HG02571 (cell line): ENCODE measurements around the gene KRT86.
"Not testable (repeated sequence)": the region's sequence is repeated elsewhere in the genome, so short reads cannot be mapped to it uniquely, and the experiment has no call there.

Experiments
- ATAC-seq: cut with Tn5 transposase; IDR thresholded peaks from one replicate; pipeline ENCODE4 v1.9.1; 2021; ENCODE audit warnings: mild to moderate bottlenecking, moderate library complexity; ENCODE audit not compliant: unreplicated experiment

Gene KRT86

DNA sequence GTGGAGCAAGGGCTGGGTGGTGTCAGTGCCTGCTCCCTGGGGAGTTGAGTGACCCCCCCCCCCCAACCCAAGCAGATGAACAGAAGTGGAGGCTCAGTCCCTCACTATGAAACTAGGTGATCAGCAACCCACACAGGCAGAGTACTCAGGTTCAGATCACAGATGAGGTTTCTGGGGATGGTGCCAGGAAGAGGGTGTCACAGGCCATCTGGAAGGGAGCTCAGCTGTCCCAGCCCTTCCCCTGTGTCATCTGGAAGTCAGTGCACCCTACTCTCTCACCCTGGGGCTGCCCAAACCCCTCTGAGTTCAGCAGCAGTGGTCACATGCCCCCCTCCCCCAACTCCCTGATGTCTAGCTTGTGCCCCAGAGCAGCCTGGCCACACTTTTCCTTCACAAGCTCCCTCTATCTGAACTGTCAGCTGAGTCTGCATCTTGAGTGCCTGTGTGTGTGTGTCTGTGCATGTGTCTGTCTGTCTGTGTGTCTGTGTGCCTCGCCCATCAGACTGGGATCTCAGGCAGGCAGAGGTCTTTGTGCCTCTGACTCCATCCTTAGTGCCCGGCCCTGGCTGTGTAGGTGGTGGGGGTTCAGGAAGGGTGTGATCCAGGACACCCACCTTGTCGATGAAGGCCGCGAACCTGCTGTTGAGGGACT lies 16.2 kb downstream of the KRT86 start:
- ATAC-seq: not testable (repeated sequence)

DNA sequence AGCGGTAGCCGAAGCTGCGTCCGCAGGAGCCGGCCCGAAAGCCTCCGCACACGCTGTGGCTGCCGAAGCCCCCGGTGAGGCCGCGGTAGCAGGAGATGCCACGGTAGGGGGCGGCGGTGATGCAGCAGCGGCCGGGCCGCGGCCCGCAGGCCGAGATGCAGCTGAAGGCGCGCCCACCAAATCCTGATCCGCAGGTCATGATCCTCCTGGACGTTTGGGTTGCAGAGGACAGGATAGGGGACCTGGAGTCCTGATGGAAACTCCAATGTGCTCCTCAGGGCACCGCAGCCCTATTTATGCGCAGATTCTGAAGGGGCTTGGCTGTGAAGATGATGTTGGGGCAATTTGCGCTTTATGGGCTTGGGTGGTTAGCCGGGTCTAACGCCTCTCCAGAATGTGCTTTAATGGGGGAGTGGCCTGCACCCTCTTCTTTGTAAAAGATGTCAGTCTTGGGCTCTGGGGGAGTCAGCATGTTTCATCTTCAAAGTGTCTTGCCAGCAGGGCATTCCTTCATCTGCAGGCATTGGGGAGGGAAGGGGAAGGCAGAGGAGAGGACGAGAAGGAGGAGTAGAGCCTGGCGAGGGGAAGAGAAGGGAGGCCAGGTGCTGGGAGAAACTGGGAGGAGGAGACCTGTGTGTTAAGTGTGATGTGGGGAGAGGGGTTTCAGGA lies 17.0 kb downstream of the KRT86 start, which contains the start of gene KRT81:
Gene KRT81 (minus strand): TSS at position 268 of the 669 bp plus-strand sequence. CDS start 69 bp downstream, at position 199.
- no peak for ATAC-seq

DNA sequence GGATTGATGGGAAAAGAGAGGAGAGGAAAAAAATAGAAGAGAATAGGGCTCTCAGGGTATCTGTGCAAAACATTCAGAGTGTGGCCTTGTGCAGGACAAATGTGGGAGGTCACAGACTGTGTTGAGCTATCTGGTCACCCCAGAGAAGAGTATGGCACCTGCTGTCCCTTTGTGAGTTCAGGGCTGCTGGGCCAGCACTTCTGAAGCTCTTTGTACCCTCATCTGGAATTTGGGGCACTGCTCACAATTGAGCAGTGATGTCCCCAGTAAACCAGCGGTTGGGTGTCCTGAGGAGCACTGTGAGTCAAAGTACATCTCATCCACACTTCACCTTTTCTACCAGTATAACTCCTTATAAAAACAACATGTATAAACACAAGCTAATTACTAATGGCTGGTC lies 19.5 kb downstream of the KRT86 start:
- no peak for ATAC-seq

GRCh38 chr12:52294803-52295202 lies 20.4 kb downstream of the KRT86 start:
- no peak for ATAC-seq

DNA sequence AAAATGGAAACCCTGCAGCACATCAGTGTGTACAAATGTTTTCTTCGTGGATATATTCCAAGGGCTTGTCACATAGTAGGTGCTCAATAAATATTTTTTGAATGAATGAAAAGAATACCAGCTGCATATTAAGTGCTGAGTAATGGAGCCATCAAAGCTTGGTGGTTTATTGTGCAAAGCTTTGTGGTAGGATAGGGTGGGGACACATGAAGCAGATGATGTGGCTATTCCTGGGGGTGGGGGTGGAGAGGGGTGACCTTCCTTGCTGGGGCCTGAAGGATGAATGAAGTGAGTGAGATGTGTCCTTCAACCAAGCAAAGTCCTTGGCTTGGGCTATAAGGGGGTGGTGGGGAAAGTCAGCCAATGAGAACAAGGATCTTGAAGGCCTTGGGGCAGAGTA lies 21.2 kb downstream of the KRT86 start:
- ATAC-seq: no peak

GRCh38 chr12:52296572-52297215 lies 22.2 kb downstream of the KRT86 start:
- no peak for ATAC-seq

DNA sequence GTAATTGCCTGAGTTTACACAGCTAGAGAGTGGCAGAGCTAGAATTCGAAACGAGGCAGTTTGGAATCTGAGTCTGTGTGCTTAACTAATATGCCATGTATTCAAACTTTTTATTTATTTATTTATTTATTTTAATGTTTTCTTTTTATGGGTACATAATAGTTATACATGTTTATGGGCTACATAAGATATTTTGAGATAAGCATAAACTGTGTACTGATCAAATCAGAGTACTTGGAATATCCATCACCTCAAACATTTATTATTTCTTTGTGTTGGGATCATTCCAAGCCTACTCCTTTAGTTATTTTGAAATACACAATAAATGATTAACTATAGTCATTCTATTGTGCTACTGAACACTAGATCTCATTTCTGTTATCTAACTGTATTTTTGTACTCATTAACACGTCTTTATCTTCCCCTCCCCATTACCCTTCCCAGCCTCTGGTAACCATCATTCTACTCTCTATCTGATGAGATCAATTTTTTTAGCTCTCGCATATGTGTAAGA lies 24.3 kb downstream of the KRT86 start:
- ATAC-seq: no peak

DNA sequence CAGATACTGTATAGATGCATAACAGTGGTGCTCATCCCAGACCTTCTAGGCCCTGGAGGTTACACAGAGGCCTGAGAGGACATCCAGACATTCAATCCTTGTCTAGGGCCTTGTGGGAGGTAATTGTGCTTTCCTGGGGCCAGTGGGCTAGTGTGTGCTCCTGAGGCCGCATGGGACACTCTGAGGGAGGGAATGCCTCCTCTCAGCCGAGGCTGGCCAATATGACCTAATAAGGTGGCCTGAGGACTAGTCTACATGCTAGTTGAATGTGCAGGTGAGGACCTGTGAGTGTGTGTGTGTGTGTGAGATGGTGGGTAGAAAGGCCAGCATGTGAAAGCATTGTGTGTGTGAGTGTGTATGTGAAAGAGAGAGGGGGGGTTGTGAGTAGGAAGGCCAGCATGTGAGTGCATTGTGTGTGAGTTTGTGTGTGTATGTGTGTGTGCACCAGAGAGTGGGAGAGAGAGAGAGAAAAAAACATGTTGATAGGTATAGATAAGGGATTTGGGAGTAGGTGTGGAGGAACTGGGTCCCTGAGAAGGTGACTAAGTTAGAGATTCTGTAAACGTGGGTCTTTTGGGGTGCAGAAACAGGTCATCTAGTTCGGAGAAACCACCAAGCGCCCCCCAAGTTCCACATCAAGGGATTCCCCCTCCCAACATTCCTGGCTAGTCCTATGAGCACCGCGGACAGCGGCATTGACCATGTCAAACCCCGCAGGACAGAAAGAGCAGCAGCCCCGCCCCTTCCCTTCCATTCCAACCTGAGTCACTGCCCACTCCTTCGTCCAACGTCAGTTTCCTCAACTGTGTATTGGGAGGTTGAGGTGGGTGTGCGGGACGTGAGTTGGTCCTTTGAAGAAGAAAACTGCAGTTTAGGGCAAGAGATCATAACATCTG lies 26.6 kb downstream of the KRT86 start:
- ATAC-seq: no peak

DNA sequence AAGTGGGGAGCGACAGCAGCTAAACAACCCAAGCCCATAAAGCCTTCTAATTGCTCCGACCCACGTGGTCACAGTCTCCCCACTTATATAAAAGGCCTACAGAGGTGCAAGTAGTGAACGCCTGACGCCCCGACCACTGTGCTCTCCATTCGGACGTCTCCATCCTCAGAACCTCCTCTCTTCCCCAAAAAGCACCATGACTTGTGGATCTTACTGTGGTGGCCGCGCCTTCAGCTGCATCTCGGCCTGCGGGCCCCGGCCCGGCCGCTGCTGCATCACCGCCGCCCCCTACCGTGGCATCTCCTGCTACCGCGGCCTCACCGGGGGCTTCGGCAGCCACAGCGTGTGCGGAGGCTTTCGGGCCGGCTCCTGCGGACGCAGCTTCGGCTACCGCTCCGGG lies 27.3 kb downstream of the KRT86 start:
- not testable (repeated sequence) for ATAC-seq

GRCh38 chr12:52302242-52302914 lies 27.9 kb downstream of the KRT86 start:
- not testable (repeated sequence) for ATAC-seq

GRCh38 chr12:52304941-52305411 lies 30.5 kb downstream of the KRT86 start:
- not testable (repeated sequence) for ATAC-seq

GRCh38 chr12:52305921-52306705 lies 31.7 kb downstream of the KRT86 start:
- no peak for ATAC-seq

DNA sequence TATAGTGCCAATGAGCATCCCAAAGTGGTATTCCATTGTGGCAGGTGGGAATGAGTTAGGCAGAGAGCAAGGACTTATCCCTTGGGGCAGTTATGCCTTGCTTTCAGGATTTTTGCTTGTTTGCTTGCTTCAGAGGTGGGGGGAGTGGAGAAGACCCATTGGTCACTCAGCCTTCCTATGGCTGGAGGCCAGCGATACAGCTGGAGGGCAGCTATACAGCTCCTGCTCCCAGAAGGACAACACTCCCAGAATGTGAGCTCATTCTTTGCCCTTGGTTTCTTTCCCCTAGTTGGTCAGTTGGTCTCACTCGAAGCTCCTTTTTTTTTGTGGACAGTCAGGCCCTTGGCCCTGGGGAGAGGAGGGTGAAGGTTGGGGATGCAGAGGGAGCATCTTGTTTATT lies 32.3 kb downstream of the KRT86 start:
- no peak for ATAC-seq

GRCh38 chr12:52307836-52308805 lies 33.7 kb downstream of the KRT86 start:
- ATAC-seq: no peak

DNA sequence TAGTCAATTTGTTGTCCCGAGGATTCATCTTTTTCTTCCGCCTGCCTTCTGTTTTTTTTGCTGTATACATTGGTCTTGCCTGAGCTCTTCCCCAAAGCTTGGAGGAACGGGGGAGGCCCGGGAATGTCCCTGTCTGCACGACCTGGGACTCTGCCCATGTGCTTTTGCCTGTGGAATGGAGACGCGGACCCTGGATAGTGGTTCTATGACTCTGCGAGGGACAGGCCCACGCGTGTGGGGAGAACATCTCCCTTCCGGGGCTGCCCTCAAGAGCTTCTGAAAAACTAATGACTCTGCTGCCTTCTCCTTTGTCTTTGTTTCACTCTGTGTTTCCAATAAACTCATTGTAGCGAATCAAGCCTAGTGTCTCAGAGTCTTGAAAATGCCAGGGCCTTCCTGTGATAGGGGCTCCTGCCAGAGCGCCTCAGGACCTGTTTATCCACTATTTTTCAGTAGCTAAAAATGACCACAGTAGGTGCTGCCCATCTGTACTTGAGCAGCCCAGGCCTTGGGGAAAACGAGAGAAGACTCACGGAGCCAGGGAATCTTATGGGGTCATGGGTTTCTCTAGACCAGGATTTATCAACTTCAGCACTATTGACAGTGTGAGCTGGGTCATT lies 34.5 kb downstream of the KRT86 start:
- ATAC-seq: no peak

- ATAC-seq: no peak
Observed at GRCh38 chr12:52310622-52311284, 36.3 kb downstream of the KRT86 start.

GRCh38 chr12:52311285-52311648 lies 36.8 kb downstream of the KRT86 start:
- ATAC-seq: no peak
